CD4-positive, alpha-beta T cell treated with Interleukin-4 for 4 hours (primary cell): ENCODE results near the gene EVA1C.
"Not testable (repeated sequence)": the region's sequence is repeated elsewhere in the genome, so short reads cannot be mapped to it uniquely, and the experiment has no call there.

Experiments
- DNase-seq: peaks from one replicate; pipeline ENCODE4 v3.0.0-alpha.2; 2020

The EVA1C gene

DNA sequence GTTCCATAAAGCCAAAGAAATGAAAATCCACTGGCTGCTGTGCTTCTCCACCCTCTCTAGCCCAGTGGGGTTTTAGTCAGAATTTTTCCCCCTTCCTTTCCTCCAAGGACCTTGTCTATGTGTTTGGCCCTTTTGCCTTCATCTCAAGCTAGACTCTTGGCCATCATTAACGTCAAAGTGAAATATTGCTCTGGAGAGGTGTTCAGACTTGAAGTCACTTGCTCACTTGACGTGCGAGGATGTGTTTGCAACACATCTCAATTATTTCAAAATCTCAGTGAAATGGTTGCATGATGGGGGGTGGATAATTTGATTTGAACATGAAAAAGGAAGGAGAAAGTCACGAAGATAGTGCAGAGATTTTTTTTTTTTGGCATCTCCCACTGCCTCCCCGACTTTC, 13.6 kb downstream of the EVA1C start:
- no peak for DNase-seq

DNA sequence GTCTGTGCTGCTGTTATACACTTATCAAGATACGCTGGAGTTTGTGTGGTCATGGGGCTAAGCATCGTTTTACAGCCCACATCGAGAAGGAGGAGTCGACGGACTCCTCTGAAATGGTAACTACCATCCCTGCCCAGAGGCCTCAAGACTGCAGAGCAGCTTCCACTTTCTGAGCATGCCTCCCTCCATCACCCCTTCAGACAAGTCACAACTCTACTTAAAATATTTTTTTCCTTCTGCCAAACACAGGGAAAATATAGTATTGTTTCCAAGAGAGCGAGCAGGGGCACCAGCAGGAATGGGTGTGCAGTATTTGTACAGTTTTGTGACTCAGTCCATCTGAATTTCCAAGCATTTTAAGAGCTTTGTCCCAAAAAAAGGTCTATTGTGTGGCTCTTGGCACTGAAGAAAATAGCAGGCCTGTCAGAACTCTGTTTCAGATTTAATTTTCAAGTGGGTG, 14.1 kb downstream of the EVA1C start:
- DNase-seq, result no peak

DNA sequence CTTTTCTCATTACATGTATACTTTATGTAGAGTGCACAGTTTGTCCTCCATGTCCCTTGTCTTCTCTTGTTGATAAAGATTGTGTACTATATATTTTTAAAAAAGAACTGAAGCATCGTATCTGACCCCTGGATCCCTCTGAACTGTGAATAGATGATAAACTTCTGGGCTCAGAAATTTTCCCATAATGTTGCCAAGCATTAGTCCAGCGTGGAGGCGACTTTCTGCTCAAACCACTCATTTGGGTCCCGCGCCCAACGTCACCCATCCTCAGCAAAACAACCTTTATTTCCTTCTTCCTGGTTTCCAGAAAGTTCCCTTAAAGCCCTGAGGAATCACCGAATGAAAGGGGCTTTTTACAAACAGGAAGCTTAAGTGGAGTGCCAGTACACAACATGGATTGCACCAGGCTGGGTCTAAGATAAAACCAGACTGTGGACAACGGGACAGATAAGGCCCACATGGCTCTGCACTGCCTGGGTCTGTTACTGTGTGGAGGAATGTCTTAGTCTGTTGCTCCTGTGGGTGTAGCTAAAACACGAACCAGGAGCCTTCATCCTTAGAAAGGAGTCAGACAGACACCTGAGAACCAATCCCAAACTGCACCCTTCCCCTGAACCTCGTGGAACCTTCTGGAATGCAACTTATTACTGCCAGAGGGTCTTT, 15.6 kb downstream of the EVA1C start:
- DNase-seq, result no peak

DNA sequence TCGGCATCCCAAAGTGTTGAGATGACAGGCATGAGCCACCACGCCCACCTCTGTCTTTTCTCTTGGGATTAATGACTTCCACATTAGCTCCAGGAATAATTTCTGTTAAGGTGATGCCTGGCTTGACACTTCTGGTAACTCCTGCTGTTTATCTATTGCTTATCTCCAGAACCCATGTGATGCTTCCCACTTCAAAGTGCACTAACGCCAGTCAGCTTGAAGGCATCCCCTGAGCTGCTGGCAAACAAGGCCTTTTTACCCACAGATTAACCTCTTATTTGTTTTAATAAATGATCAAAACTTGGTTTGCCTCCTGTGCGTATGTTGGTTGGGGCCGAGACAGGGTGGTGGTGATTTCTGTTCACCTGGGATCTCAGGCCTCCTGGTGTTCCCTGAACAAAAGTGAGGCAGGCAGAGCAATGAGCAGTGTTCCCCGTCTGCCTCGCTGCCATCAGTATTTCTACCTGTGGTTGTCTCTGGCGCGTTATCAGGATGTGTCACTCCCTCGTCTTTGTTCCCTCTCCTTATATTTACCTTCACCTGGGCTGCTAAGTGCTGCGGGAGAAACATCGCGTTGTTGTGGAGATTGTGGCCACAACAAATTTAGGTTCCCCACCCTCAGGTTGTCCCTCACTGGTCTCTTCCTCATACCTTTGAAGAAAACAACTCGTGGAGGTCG, 20.6 kb downstream of the EVA1C start:
- DNase-seq, result not testable (repeated sequence)

DNA sequence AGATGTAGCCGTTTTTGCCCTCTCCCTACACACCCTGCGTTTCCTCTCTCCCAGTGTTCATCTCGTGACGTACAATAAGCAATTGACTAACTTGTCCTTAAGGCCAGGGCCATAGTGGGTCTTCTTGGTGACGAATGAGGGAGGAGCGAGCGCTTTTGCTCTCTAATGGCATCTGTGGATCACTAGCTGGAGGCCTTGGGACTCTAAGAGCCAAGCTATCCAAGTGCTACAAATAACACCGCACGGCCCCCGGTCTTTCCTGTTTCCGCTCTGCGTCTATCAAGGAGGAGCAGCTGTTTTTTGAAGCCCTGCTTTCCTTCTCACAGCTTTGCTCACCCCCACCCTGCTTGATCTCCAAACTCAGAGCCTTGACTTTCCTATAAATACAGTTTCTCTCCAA, 25.2 kb downstream of the EVA1C start:
- no peak for DNase-seq

DNA sequence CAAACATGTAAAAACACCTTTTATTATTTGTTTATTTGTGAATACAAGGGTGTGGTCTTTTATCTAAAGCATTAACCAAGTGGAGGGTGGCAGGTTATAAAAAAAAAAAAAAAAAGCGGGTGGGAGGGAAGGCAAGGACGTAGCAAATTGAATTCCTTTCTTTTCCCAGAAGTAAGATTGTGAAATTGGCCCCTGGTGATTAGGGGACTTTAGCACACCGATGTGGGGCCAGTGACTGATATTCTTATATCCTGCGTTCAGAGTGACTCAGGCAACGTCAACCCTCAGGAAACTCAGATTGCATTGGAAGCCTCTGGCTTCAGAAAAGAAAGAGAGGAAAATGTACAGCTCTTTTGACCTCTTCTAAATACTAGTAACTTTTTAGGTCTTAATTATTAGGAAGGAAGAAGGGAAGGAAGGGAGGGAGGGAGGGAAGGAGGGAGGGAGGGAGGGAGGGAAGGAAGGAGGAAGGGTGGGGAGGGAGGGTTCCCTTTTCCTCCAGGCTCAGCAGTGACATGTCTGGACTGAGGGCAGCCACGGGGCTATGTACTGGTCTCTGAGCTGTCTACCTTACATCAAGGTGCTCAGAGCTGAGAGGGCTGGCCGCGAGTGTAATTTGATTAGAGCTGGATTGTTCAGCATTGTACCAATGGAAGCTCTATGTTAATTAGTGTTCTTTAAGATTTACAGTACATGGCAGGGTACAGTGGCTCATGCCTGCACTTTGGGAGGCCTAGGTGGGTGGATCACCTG, 30.2 kb downstream of the EVA1C start:
- no peak for DNase-seq

DNA sequence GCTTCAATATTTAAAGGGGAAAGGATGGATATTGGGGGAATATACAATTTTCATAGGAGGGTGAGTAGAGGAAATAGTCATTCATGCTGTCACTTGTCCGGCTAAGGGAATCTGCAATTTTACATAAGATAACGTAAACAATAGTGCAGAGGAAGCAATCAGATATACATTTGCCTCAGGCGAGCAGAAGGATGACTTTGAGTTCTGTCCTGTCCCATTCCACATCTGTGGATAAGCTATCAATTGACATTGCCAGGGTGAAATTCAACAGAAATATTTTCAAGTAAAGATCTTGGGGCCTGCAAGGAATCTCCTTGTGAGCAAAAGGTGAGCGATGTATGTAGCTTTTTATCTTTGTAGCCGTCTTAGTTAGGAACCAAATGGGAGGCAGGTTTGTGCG, 32.6 kb downstream of the EVA1C start:
- no peak for DNase-seq

DNA sequence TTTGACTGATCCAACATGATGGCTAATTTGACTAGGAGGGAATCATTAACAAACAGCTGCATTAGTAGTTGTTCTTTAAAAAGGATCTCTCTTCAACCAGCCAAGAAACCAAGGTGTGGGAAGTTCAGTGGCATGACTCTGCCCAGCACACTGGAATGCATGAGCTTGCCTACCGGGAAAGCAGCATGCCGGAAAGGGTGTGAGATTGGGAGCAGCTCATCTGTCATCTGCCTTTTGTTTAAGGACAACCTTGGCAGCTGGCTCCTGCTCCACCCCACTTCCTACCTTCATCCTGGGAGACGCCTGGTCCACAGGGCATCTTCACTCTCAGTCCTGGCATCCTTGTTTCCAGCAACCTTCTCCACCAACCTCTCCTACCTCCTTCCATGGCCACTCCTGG, 33.9 kb downstream of the EVA1C start:
- not testable (repeated sequence) for DNase-seq

DNA sequence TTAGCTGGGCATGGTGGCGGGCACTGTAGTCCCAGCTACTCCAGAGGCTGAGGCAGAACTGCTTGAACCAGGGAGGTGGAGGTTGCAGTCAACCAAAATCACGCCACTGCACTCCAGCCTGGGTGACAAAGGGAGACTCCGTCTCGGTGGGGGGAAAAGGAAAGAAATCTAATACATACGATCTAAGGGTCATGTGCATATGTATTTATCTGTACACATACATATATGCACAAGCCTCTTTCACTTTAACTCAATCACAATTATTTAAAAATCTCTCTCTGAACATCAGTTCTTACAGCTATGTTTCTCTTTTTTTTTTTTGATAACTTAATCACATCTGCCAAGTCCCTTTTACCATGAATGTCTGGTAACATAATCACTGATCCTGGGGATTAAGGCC, 34.7 kb downstream of the EVA1C start:
- DNase-seq, result no peak

DNA sequence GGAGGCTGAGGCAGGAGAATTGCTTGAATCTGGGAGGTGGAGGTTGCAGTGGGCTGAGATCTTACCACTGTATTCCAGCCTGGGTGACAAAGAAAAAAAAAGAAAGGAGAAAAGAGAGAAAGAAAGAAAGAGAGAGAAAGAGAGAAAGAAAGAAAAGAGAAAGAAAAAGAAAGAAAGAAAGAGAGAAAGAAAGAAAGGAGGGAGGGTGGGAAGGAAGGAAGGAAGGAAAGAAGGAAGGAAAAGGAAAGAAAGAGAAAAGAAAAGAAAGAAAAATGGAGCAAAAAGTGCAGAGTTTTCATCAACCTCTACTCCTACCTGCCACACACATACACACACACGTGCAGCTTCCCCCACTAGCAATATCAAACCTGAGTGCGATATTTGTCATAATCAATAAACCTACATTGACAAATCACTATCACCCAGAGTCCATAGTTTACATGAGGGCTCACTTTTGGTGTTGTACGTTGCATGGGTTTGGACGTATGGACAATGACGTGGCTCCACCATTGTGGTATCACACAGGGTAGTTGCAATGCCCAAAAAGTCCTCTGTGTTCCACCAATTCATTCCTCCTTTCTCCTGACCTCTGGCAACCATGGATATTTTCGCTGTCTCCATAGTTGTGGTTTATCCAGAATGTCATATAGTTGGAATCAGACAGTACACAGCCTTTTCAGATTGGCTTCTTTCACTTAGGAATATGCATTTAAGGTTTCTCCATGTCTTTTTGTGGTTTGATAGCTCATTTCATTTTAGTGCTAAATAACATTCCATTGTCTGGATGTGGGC, 36.5 kb downstream of the EVA1C start:
- no peak for DNase-seq

DNA sequence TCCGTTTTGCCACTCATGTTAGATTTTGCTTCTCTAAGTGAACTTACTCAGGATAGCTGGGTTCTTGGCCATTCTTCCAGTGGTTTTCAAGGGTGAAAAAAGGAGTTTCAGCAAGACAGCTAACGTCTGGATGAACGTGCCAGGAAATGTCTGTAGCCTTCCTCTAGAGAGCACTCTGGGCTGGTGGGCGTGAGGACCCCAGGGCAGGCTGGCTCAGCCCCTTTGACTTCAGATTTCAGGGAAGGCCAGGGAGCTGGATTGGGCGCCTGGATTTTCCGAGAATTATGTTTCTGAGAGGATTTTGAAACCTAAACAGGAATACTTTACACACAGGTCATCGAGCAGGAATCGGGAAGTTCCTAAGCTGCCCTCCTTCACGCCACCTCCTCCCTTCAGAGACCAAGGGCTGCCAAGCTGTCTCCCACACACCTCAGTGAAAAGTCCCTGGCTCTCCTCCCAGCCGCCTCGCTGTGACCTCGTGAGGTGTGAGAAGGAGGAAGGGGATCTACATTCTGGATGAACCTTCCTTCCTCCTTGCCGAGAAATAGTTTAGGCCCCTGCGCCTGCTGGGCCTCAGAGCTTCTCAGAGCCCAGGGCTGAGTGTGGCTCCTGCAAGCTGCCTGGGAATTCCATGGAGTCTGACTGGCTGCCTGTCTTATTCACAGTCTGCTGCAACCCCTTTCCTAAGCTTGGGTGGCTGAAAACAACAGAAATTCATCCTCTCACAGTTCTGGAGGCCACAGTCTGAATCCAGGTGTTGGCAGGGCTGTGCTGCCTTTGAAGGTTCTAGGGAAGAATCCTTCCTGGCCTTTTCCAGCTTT, 38.6 kb downstream of the EVA1C start:
- not testable (repeated sequence) for DNase-seq

DNA sequence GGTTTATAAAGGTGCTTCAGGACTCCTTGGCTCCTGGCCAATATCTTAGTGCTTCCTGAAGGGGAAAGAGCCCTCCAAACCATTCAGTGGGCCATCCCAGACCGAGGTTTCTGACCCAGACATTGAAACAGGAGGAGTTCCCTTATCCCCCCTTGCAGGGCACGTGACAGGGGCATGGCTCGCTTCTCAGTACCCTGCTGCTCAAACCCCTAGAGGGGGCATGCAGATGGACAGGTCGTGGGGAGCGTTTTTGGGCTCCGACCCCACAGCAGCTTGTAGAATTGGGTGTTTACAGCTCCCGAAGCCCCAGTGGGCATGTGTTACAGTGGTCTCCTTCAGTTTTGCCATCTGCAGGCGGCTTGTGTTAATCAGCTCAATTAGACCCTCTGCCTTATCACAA, 39.7 kb downstream of the EVA1C start:
- not testable (repeated sequence) for DNase-seq

DNA sequence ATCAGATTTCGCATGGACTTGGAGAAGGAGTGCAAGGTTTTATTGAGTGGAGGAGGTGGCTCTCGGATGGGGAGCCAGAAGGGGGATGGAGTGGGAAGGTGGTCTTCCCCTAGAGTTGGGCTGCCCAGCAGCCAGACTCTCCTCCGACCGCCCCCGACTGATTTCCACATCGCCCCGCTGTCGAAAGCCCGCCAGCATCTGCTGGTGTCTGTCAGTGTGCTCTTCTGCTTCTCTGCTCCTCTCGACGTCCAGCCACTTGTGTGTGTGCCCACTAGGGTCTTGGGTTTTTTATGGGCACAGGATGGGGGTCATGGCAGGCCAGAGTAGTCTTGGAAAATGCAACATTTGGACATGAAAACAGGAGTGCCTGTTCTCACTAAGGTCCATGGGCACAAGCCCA, 40.1 kb downstream of the EVA1C start:
- DNase-seq, result no peak

DNA sequence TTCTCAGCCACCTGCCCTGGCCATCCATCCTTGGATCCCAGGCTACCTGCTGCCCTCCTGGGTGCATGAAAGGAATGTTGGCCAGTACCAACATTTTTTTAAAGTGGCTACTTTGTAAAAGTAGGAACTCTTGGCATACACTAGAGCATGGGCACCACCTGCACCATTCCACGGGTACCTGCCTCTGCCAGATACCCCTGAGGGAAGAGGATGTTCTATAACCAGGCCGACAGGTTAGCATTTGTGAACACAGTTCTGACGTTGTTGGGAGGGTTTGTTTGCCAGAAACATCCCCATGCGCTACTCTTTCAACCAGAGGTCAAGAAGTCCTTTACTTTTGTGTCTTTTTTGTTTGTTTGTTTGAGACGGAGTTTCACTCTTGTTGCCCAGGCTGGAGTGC, 43.0 kb downstream of the EVA1C start:
- no peak for DNase-seq

DNA sequence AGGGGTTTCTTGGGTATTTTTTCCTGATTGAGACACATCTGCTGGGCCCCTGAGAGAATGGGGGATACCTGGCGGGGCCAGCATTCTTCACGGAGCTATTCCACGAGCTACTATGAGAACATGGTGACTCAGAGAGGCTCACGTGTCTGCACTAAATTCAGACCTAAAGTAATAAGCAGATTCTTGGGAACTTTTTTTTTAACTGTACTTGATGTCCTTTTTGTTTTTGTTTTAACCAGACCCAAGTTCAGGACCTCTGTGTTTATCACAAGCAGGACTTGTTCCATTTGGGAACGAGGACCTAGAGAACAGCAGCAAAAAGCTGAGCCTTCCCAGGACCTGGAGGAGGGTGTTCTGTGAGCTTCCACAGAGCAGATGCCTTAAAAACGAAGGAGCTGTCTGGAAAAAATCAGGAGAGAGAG, 44.0 kb downstream of the EVA1C start:
- DNase-seq, result no peak

DNA sequence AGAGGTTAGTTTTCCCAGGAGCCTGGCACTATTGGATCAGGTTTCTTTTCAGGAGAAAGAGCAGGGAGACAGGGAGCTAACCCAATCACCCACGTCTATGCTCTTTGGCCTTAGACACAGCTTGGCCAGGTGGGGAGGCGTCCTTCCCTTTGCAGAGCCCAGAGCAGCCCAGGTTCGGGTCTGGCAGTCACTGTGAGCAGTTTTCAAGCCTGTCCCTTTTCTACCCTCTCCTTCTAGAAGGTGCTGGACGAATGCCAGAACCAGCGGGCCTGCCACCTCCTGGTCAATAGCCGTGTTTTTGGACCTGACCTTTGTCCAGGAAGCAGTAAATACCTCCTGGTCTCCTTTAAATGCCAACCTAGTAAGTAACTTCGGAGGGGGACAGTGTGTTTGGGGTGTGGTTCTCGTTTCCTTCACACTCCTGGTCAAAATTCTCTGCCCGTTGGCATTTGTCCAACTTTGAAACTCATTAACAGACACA, 44.9 kb downstream of the EVA1C start:
- no peak for DNase-seq

DNA sequence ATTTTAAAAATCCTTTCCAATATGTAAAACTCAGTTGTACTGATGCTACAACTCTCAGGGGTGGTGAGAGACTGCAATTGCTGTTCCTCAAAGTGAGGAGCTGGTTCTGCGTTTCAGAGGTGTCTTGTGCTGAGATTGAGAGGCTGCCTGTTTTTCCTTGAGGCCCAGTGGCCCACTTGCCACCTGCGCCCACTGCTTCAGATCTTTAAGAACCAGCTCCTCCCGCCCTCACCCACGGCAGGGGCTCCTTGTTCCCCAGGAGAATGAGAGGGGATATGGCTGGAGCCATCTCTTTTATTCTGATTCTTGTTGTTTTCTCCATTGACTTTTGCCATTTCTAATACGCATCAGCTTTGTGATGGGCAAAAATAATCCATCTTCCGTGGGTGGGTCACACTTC, 45.5 kb downstream of the EVA1C start:
- no peak for DNase-seq

DNA sequence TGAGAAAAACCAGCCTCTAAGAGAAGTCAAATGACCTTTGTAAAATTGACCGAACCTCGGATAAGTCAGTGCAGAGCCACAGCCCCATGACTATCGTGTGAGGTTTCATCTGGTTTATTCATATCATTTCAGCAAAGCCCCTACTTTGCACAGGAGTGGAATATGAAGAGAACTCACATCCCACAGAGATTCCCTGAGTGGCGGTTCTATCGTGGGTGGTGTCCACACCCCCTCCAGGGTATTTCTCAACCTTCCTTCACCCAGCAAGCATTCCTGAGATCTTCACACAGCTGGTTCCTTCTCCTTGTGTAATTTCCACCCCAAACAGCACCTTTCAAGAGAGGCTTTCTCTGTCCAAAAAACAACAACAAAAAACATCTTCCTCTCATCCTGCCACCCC, 47.5 kb downstream of the EVA1C start:
- DNase-seq, result no peak

DNA sequence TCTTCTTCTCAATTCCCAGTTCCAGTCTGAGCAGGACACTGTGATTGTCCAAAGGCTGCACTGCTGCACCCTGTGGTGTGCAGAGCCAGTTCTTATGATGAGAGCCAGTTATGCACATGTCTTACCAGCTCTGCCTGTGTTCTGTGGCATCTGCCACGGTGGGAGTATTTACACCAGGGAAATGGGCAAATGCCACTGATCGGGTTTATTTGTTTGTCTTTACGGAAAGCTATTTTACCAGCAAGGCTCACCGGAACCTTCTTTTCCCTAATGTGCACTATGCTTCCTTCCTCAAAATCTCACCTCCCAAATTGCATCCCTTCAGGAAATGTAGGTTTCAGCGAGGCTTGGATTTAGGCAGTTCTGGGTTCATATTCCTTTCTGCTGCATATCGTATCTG, 49.0 kb downstream of the EVA1C start:
- DNase-seq, result no peak

DNA sequence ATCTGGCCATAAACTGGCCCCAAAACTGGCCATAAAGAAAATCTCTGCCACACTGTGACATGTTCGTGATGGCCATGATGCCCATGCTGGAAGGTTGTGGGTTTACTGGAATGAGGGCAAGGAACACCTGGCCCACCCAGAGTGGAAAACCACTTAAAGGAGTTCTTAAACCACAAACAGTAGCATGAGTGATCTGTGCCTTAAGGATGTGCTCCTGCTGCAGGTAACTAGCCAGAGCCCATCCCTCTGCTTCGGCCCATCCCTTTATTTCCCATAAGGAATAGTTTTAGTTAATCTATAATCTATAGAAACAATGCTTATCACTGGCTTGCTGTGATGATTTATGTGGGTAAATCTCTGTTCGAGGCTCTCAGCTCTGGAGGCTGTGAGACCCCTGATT, 50.1 kb downstream of the EVA1C start:
- not testable (repeated sequence) for DNase-seq

DNA sequence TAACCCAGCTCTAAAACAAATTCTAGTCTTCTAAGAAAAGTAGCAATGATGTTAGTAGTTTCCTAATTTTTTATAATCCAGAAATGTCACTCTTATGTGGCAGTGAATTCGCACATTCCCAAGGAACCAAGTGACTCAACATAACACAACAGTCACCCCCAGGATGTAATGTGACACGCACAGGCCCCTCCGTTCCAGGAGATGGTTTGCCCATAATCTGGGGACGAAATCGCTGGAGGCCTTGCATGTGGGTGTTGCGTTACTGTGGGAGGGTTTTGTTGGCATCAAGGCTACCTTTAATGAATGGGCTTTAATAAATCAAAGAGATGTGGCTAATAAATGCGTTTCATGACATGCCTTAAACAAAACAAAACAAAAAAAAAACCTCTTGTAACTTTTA, 50.9 kb downstream of the EVA1C start:
- DNase-seq, result no peak

DNA sequence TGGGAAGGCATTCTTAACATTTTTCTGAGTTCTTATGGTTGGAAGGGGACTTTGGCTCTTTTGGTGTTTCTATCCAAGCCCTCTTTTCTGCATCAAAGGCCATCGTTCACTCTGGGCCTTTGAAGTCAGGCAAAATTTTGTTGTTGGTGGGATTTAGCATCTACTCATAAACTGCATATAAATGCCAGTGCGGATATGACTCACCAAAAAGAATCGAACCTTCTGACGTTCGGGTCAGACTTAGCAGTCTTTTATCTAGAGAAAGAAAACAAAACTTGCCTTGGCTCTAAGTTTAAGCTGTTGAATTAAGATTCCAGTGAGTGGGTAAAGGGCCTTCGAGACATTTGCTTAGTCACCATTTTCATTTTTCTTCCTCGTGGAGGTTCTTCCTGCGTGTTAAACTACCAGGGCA, 51.4 kb downstream of the EVA1C start:
- no peak for DNase-seq
